ACC112 (cell line): ENCODE data around the gene KLHDC10.

Experiments
- H2AFZ ChIP-seq: fragments of 200-600 bp; sonication (generic); one replicate; pipeline ENCODE4 v1.6.0; 2017; ENCODE audit warnings: antibody characterized with exemption, low read length; ENCODE audit not compliant: unreplicated experiment
- H3K27ac ChIP-seq: fragments of 200-600 bp; sonication (generic); 2 replicates; pipeline ENCODE4 v1.5.1; 2014; ENCODE audit warnings: low read depth, mild to moderate bottlenecking, antibody characterized with exemption, low read length, moderate library complexity
- H3K27me3 ChIP-seq: fragments of 200-600 bp; sonication (generic); 2 replicates; pipeline ENCODE4 v1.6.1; 2014; ENCODE audit warnings: mild to moderate bottlenecking, antibody characterized with exemption, low read length, moderate library complexity, mixed read lengths; ENCODE audit not compliant: insufficient read depth
- H3K36me3 ChIP-seq: fragments of 200-600 bp; sonication (generic); 2 replicates; pipeline ENCODE4 v1.6.1; 2016; ENCODE audit warnings: mild to moderate bottlenecking, antibody characterized with exemption, low read length, moderate library complexity, mixed read lengths; ENCODE audit not compliant: insufficient read depth
- H3K4me1 ChIP-seq: fragments of 200-600 bp; sonication (generic); one replicate; pipeline ENCODE4 v1.6.1; 2016; ENCODE audit warnings: low read length, mixed read lengths; ENCODE audit not compliant: insufficient read depth, unreplicated experiment, control insufficient read depth
- H3K4me3 ChIP-seq: fragments of 200-600 bp; sonication (generic); 2 replicates; pipeline ENCODE4 v1.5.1; 2014; ENCODE audit warnings: mild to moderate bottlenecking, low read depth, low read length
- H3K79me2 ChIP-seq: fragments of 200-600 bp; sonication (generic); one replicate; pipeline ENCODE4 v1.6.0; 2016; ENCODE audit warnings: low read length; ENCODE audit not compliant: control insufficient read depth, unreplicated experiment, insufficient read depth

The KLHDC10 gene

GRCh38 chr7:130069978-130070860 is at the start of gene KLHDC10:
Gene KLHDC10, plus strand, starts transcription at chr7:130070534. Its CDS starts 110 bp downstream, at chr7:130070644.
- Histone ChIP-seq H3K27me3 (no peaks in the 10 kb centered on the region), H2AFZ (peak within 1 kb of the TSS; percentile 93), H3K36me3 (no peaks in the 10 kb centered on the region), H3K27ac (peak within 1 kb of the TSS; percentile 33), H3K4me3 (peak within 1 kb of the TSS; percentile 97), H3K4me1 (peaks cover 7% of the 10 kb centered on the region), H3K79me2 (peaks cover 40% of the 10 kb centered on the region)

- no peak overlapping the region for H3K4me3 ChIP-seq
- H3K4me1 ChIP-seq: peaks cover 3% of the 10 kb centered on the region
- no peak overlapping the region for H3K27ac ChIP-seq
- H3K79me2 ChIP-seq: no peaks in the 10 kb centered on the region
- H3K27me3 ChIP-seq: no peaks in the 10 kb centered on the region
- no peak overlapping the region for H2AFZ ChIP-seq
- H3K36me3 ChIP-seq: peaks cover 40% of the 10 kb centered on the region
Measured at GRCh38 chr7:130021105-130021834, 49.1 kb upstream of the KLHDC10 start.

- Histone ChIP-seq H3K79me2 (no peaks in the 10 kb centered on the region), H3K4me3 (no peak overlapping the region), H3K27me3 (no peaks in the 10 kb centered on the region), H2AFZ (no peak overlapping the region), H3K4me1 (peaks cover 5% of the 10 kb centered on the region), H3K27ac (no peak overlapping the region), H3K36me3 (peaks cover 42% of the 10 kb centered on the region)
Measured at GRCh38 chr7:130022115-130022514, 48.2 kb upstream of the KLHDC10 start.

DNA sequence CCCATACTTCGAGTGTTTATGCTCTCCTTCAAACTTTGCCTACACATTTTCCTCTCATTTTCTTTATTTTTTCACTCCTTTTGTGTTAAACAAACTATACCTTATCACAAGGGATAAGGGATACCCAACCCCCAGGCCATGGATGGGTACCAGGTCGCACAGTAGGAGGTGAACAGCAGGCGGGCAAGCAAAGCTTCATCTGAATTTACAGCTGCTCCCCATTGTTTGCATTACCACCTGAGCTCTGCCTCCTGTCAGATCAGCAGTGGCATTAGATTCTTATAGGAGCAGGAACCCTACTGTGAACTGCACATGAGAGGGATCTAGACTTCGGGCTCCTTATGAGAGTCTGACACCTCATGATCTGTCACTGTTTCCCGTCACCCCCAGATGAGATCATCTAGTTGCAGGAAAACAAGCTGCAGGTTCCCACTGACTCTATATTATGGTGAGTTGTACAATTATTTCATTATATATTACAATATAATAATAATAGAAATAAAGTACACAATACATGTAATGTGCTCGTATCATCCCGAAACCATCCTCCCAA is 47.6 kb upstream of the KLHDC10 start:
- Histone ChIP-seq H3K79me2 (no peaks in the 10 kb centered on the region), H3K27me3 (no peaks in the 10 kb centered on the region), H3K27ac (no peak overlapping the region), H2AFZ (no peak overlapping the region), H3K4me1 (peaks cover 5% of the 10 kb centered on the region), H3K4me3 (no peak overlapping the region), H3K36me3 (peaks cover 43% of the 10 kb centered on the region)

GRCh38 chr7:130024390-130024789 is 45.9 kb upstream of the KLHDC10 start:
- Histone ChIP-seq H3K4me3 (no peak overlapping the region), H2AFZ (no peak overlapping the region), H3K36me3 (peaks cover 39% of the 10 kb centered on the region)

GRCh38 chr7:130032698-130033097 is 37.6 kb upstream of the KLHDC10 start:
- Histone ChIP-seq H3K79me2 (no peaks in the 10 kb centered on the region), H3K4me3 (no peak overlapping the region), H2AFZ (no peak overlapping the region), H3K36me3 (0 out of 2 replicates have a peak, but pooled peaks cover 9% of the 10 kb centered on the region), H3K4me1 (no peaks in the 10 kb centered on the region), H3K27me3 (no peaks in the 10 kb centered on the region), H3K27ac (no peak overlapping the region)

More at GRCh38 chr7:130024390-130024789, 45.9 kb upstream of the KLHDC10 start:
- H3K27ac ChIP-seq: no peak overlapping the region
- no peaks in the 10 kb centered on the region for H3K27me3 ChIP-seq
- peaks cover 5% of the 10 kb centered on the region for H3K4me1 ChIP-seq
- no peaks in the 10 kb centered on the region for H3K79me2 ChIP-seq

GRCh38 chr7:130037703-130038102 is 32.6 kb upstream of the KLHDC10 start:
- H3K27me3 ChIP-seq: no peaks in the 10 kb centered on the region
- H2AFZ ChIP-seq: no peak overlapping the region
- H3K36me3 ChIP-seq: 0 out of 2 replicates have a peak, but pooled peaks cover 7% of the 10 kb centered on the region
- H3K79me2 ChIP-seq: no peaks in the 10 kb centered on the region
- no peak overlapping the region for H3K27ac ChIP-seq
- no peak overlapping the region for H3K4me3 ChIP-seq
- no peaks in the 10 kb centered on the region for H3K4me1 ChIP-seq

GRCh38 chr7:130040576-130040975 is 29.8 kb upstream of the KLHDC10 start:
- no peak overlapping the region for H3K4me3 ChIP-seq
- peaks cover 8% of the 10 kb centered on the region; the same call in 1 of the 2 replicates for H3K36me3 ChIP-seq

GRCh38 chr7:130047831-130048230 is 22.5 kb upstream of the KLHDC10 start:
- Histone ChIP-seq H3K36me3 (peaks cover 5% of the 10 kb centered on the region; the same call in 1 of the 2 replicates), H3K4me1 (no peaks in the 10 kb centered on the region), H3K79me2 (peaks cover 17% of the 10 kb centered on the region), H2AFZ (no peak overlapping the region), H3K27ac (no peak overlapping the region), H3K27me3 (no peaks in the 10 kb centered on the region), H3K4me3 (no peak overlapping the region)

More at GRCh38 chr7:130040576-130040975, 29.8 kb upstream of the KLHDC10 start:
- no peak overlapping the region for H3K27ac ChIP-seq
- no peaks in the 10 kb centered on the region for H3K79me2 ChIP-seq
- H3K27me3 ChIP-seq: no peaks in the 10 kb centered on the region
- H2AFZ ChIP-seq: no peak overlapping the region
- H3K4me1 ChIP-seq: no peaks in the 10 kb centered on the region

GRCh38 chr7:130048906-130049305 is 21.4 kb upstream of the KLHDC10 start:
- Histone ChIP-seq H3K27ac (no peak overlapping the region), H3K36me3 (peaks cover 5% of the 10 kb centered on the region; the same call in 1 of the 2 replicates), H2AFZ (no peak overlapping the region), H3K4me1 (no peaks in the 10 kb centered on the region), H3K4me3 (no peak overlapping the region), H3K79me2 (peaks cover 17% of the 10 kb centered on the region), H3K27me3 (no peaks in the 10 kb centered on the region)
